Lower leg skin (tissue), 4 donors: ENCODE measurements around the gene NUP50. TPM values are rescaled to one million over a fixed set of nuclear protein-coding genes. Genes with fewer than 3 reads are reported as not detected.

Experiments
- DNase-seq, 2 donors: peaks; one replicate each; pipeline ENCODE4 v3.0.0-alpha.2; 2019; ENCODE audit warnings: low spot score in 2 of 2
- H3K4me3 ChIP-seq: fragments of 200-600 bp; sonication (generic); 2 replicates; pipeline ENCODE4 v1.5.1; 2017; ENCODE audit warnings: mild to moderate bottlenecking, low read depth; ENCODE audit not compliant: poor library complexity, severe bottlenecking
- CTCF ChIP-seq, 3 donors: fragments of 450-650 bp; IDR thresholded peaks; one replicate each; pipeline ENCODE4 v1.5.1; 2016; ENCODE audit warnings: antibody characterized with exemption in 3 of 3, mild to moderate bottlenecking in 3 of 3, moderate library complexity in 2 of 3
- POLR2A ChIP-seq, 2 donors: fragments of 450-650 bp; IDR thresholded peaks; one replicate each; pipeline ENCODE4 v1.6.1; 2016 to 2017; ENCODE audit warnings: antibody characterized with exemption in 2 of 2, mild to moderate bottlenecking in 1 of 2, moderate library complexity in 1 of 2
- WGBS, 2 donors: methylation state at CpG; one replicate each; pipeline ENCODE4 v1.1.5; 2018; 5-methylcytosine and 5-hydroxymethylcytosine counted together
- intact Hi-C: fragments of 100-400 bp; cut with DNase I; formaldehyde crosslinking; loops from one replicate; pipeline ENCODE4 v1.15.0; 2023; ENCODE audit warnings: low total_unique reads
- microRNA counts, 2 donors: library from miRNA; unstranded; fragments of <30 nt; microRNA quantifications; one replicate each; lab custom pipeline; 2016
- microRNA-seq, 2 donors: library from miRNA; unstranded; fragments of <30 nt; microRNA quantifications; one replicate each; pipeline ENCODE4, GENCODE V29; 2016; ENCODE audit warnings: borderline replicate concordance in 2 of 2, borderline number of aligned reads in 1 of 2
- total RNA-seq, 4 donors: library from RNA; depleted of rRNA; stranded (reverse); fragments of >200 nt; gene quantifications; one replicate each; pipeline ENCODE4 v1.1.0, GENCODE V29; 2016

Gene NUP50
- total RNA-seq, 4 donors from 2014 or later: 50.6 to 129 (median 71.2) TPM

GRCh38 chr22:45235851-45236342, 72.2 kb downstream of the NUP50 start:
- intact Hi-C loops: no loop called here
- TF ChIP-seq POLR2A (IDR thresholded peaks at IDR 0.05): no peak
- TF ChIP-seq CTCF (IDR thresholded peaks at IDR 0.05): no peak
- no peak for DNase-seq
- WGBS, 2 donors: 80 to 83% methylated on average over 20 of the region's 20 CpGs
- H3K4me3 ChIP-seq: no peak overlapping the region

DNA sequence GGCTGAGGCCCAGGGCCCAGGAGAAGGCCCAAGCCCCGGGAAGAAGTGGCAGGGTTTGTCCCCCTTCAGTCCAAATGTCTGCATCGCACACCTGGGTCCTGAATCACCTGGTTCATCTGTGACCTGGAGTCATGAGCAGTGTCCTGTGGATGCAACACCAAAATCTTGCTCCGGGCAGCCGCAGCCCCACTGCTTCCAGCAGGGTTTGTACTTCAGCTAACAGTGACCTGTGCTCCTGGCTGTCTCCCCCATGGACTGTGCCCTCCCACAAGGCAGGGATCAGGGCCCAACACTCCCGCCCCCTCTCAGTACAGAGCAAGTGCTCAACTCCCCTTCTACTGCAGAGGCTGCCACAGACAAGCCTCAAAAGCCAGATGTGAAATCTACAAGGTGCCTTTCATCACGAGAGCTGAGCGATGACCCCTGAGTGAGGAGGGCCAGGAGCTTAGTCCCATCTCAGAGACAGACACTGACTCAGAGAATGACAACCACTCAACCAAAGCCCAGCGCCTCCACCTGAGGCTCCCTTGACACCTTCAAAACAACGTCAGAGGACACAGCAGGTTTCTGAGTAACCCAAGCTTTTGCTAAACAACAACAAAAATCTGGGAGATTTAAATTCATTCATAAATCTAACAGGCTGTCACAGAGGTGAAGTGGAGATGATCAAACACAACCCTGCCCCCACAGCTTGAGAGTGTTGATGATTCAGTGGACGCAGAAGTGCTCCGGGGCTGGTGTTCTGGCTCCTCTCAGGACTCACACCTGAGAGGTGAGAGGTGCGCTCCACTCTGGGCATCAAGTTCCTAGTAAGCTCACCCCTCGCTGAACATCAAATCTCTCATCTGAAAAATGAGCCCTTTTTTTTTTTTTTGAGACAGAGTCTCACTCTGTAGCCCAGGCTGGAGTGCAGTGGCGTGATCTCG, 73.6 kb downstream of the NUP50 start:
- WGBS, 2 donors: 89 to 91% methylated on average over 15 of the region's 15 CpGs

More for the DNA sequence above, 73.6 kb downstream of the NUP50 start:
- TF ChIP-seq CTCF (IDR thresholded peaks at IDR 0.05) (no peak), POLR2A (IDR thresholded peaks at IDR 0.05) (no peak)
- DNase-seq: no peak
- H3K4me3 ChIP-seq: no peak overlapping the region
- intact Hi-C loops: no loop called here

MicroRNAs within 50 kb of the gene (microRNA counts, 767-probe panel; counts per million panel counts)
- 0 to 358 counts per million in 2 donors for microRNA hsa-miR-1249 (lab: Ali Mortazavi, UCI)

Small RNAs within 50 kb of the gene (microRNA-seq; reads per million reads assigned to microRNA genes)
- gene MIR1249: 17.6 to 66.6 reads per million in 2 donors

Other genes starting within 250 kb of the NUP50 start
- gene PHF21B, start 153.9 kb upstream of the NUP50 start, total RNA-seq: under 1 TPM in 2 of 4 donors, not detected in 2; 0.17 to 0.62 TPM
- gene KIAA0930, start 77.0 kb downstream of the NUP50 start, total RNA-seq: 100 to 1,000 TPM in 1 of 4 donors, 10 to 100 TPM in 3; 47.6 to 143 (median 96.8) TPM
- under 1 TPM in 1 of 4 donors, not detected in 3; 0.49 TPM for gene UPK3A, start 121.0 kb downstream of the NUP50 start, total RNA-seq
- 10 to 100 TPM; 11.9 to 40.7 (median 25.0) TPM for gene FAM118A, start 146.0 kb downstream of the NUP50 start, total RNA-seq
- gene SMC1B, start 249.7 kb downstream of the NUP50 start, total RNA-seq: not detected
- 1 to 10 TPM in 2 of 4 donors, under 1 TPM in 2; 0.17 to 2.3 (median 1.1) TPM for gene RIBC2, start 249.8 kb downstream of the NUP50 start, total RNA-seq